Transverse colon (tissue), 4 donors: ENCODE results near the gene PIH1D2. TPM values are rescaled to one million over a fixed set of nuclear protein-coding genes. Genes with fewer than 3 reads are reported as not detected.
"Not testable (repeated sequence)": the region's sequence is repeated elsewhere in the genome, so short reads cannot be mapped to it uniquely, and the experiment has no call there.

ENCODE experiments used
- DNase-seq: peaks from one replicate; pipeline ENCODE4 v3.0.0-alpha.2; 2019
- H3K27ac ChIP-seq, 4 donors: fragments of 200-600 bp; sonication (generic); 2 replicates each; pipeline ENCODE4 v1.5.1; 2016 to 2018; ENCODE audit warnings: inconsistent platforms in 4 of 4
- H3K27me3 ChIP-seq: fragments of 200-600 bp; sonication (generic); 2 replicates; pipeline ENCODE4 v1.5.1; 2017; ENCODE audit warnings: inconsistent platforms
- H3K36me3 ChIP-seq, 4 donors: fragments of 200-600 bp; sonication (generic); 2 replicates each; pipeline ENCODE4 v1.5.1; 2017 to 2019; ENCODE audit warnings: inconsistent platforms in 4 of 4
- H3K4me1 ChIP-seq, 4 donors: fragments of 200-600 bp; sonication (generic); 2 replicates each; pipeline ENCODE4 v1.5.1; 2017 to 2020; ENCODE audit warnings: inconsistent platforms in 4 of 4
- H3K4me3 ChIP-seq, 4 donors: fragments of 200-600 bp; sonication (generic); 1 replicate in 1 of 4; 2 replicates in 3 of 4; pipeline versions ENCODE4 v1.5.1 to v1.6.1; 2017 to 2019; ENCODE audit warnings: inconsistent platforms in 4 of 4
- H3K9me3 ChIP-seq, 2 donors: fragments of 200-600 bp; sonication (generic); 2 replicates each; pipeline ENCODE4 v1.5.1; 2017 to 2019; ENCODE audit warnings: inconsistent platforms in 2 of 2
- EP300 ChIP-seq: sonication (generic); formaldehyde crosslinking; IDR thresholded peaks from one replicate; pipeline ENCODE4 v1.6.1; 2017; ENCODE audit warnings: antibody characterized with exemption, low read depth
- POLR2A ChIP-seq: fragments of 450-650 bp; IDR thresholded peaks from one replicate; pipeline ENCODE4 v1.6.1; 2016; ENCODE audit warnings: antibody characterized with exemption, mild to moderate bottlenecking, moderate library complexity
- POLR2AphosphoS5 ChIP-seq, 3 donors: sonication (generic); formaldehyde crosslinking; IDR thresholded peaks; one replicate each; pipeline ENCODE4 v1.6.1; 2016; ENCODE audit warnings: antibody characterized with exemption in 3 of 3
- WGBS, 2 donors: methylation state at CpG; one replicate each; pipeline ENCODE4 v1.1.5; 2018; ENCODE audit warnings: low coverage in 1 of 2; 5-methylcytosine and 5-hydroxymethylcytosine counted together
- in situ Hi-C, 4 donors: fragments of 200-750 bp; cut with MboI; loops; one replicate each; pipeline versions ENCODE4 v1.15.0 to v1.15.1; 2017; ENCODE audit warnings: low sequenced_read_pairs in 3 of 4, low pct_ligation_motif_present in 1 of 4, low pct_unique_long_range_greater_than_20kb in 1 of 4
- intact Hi-C: fragments of 100-400 bp; cut with DNase I; formaldehyde crosslinking; loops from one replicate; pipeline ENCODE4 v1.15.1; 2023; ENCODE audit warnings: low total_unique reads
- total RNA-seq, 4 donors: library from RNA; depleted of rRNA; stranded (reverse); fragments of >200 nt; gene quantifications; one replicate each; pipeline ENCODE4 v1.1.0, GENCODE V29; 2016
- TF ChIP-seq, protein P1 (sequence below), 5 experiments: fragments of 200-600 bp in 3 of 5; fragments of 450-650 bp in 2 of 5; sonication (generic) in 3 of 5; IDR thresholded peaks; 1 replicate in 2 of 5; 2 replicates in 3 of 5; pipeline ENCODE4 v1.5.1; 2016 to 2017; ENCODE audit warnings: antibody characterized with exemption in 5 of 5, inconsistent platforms in 3 of 5, mild to moderate bottlenecking in 2 of 5, moderate library complexity in 1 of 5

PIH1D2 gene
- total RNA-seq, 4 donors from 2014 or later = 0.68 to 372 (median 1.6) TPM; not detected in 1

GRCh38 chr11:112029460-112029859 is 44.4 kb downstream of the PIH1D2 start:
- Histone ChIP-seq H3K9me3 (no peaks in the 10 kb centered on the region), H3K27ac (no peak overlapping the region), H3K27me3 (no peaks in the 10 kb centered on the region), H3K4me1 (peaks cover 0 to 4% (median 3%) of the 10 kb centered on the region in 4 donors), H3K4me3 (no peak overlapping the region), H3K36me3 (peaks cover 0 to 55% (median 24%) of the 10 kb centered on the region in 4 donors)
- 50 to 83% methylated on average over 1 to 2 of the region's 2 CpGs for WGBS, 2 donors
- DNase-seq = no peak
- in situ Hi-C loops = no loop called here
- intact Hi-C loops = no loop called here
- TF ChIP-seq, protein P1, sequence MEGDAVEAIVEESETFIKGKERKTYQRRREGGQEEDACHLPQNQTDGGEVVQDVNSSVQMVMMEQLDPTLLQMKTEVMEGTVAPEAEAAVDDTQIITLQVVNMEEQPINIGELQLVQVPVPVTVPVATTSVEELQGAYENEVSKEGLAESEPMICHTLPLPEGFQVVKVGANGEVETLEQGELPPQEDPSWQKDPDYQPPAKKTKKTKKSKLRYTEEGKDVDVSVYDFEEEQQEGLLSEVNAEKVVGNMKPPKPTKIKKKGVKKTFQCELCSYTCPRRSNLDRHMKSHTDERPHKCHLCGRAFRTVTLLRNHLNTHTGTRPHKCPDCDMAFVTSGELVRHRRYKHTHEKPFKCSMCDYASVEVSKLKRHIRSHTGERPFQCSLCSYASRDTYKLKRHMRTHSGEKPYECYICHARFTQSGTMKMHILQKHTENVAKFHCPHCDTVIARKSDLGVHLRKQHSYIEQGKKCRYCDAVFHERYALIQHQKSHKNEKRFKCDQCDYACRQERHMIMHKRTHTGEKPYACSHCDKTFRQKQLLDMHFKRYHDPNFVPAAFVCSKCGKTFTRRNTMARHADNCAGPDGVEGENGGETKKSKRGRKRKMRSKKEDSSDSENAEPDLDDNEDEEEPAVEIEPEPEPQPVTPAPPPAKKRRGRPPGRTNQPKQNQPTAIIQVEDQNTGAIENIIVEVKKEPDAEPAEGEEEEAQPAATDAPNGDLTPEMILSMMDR (IDR thresholded peaks at IDR 0.05) = no peak
- no peak for TF ChIP-seq EP300
- TF ChIP-seq POLR2AphosphoS5 (IDR thresholded peaks at IDR 0.05) = no peak
- no peak for TF ChIP-seq POLR2A

GRCh38 chr11:112026784-112027410 is 46.9 kb downstream of the PIH1D2 start:
- H3K27me3 ChIP-seq, DNase-seq, H3K9me3 ChIP-seq, in situ Hi-C loops, intact Hi-C loops, H3K27ac ChIP-seq, H3K4me3 ChIP-seq: not testable (repeated sequence)
- 92% methylated on average over 41 of the region's 49 CpGs; no CpG with 5 or more reads in 1 of the 2 donors for WGBS, 2 donors
- Histone ChIP-seq H3K36me3 (peaks cover 0 to 31% (median 13%) of the 10 kb centered on the region in 4 donors), H3K4me1 (peaks cover 6 to 24% (median 10%) of the 10 kb centered on the region in 4 donors)

- Histone ChIP-seq H3K9me3 (no peaks in the 10 kb centered on the region), H3K36me3 (peaks cover 0 to 29% (median 11%) of the 10 kb centered on the region in 4 donors), H3K4me1 (peaks cover 6 to 24% (median 10%) of the 10 kb centered on the region in 4 donors), H3K27ac (peak overlapping the region; percentile 92 to 97 (median 94)), H3K27me3 (no peaks in the 10 kb centered on the region), H3K4me3 (peak overlapping the region; percentile 69 to 96 (median 78))
- TF ChIP-seq POLR2A (no peak), POLR2AphosphoS5 (IDR thresholded peaks at IDR 0.05) (no peak), EP300 (no peak)
- TF ChIP-seq, protein P1 (IDR thresholded peaks at IDR 0.05) = no peak
- in situ Hi-C loops = no loop called here
- intact Hi-C loops = no loop called here
- 3% methylated on average over 8 of the region's 8 CpGs; no CpG with 5 or more reads in 1 of the 2 donors for WGBS, 2 donors
- no peak for DNase-seq
These were observed 48.1 kb downstream of the PIH1D2 start for GRCh38 chr11:112025707-112026106.

DNA sequence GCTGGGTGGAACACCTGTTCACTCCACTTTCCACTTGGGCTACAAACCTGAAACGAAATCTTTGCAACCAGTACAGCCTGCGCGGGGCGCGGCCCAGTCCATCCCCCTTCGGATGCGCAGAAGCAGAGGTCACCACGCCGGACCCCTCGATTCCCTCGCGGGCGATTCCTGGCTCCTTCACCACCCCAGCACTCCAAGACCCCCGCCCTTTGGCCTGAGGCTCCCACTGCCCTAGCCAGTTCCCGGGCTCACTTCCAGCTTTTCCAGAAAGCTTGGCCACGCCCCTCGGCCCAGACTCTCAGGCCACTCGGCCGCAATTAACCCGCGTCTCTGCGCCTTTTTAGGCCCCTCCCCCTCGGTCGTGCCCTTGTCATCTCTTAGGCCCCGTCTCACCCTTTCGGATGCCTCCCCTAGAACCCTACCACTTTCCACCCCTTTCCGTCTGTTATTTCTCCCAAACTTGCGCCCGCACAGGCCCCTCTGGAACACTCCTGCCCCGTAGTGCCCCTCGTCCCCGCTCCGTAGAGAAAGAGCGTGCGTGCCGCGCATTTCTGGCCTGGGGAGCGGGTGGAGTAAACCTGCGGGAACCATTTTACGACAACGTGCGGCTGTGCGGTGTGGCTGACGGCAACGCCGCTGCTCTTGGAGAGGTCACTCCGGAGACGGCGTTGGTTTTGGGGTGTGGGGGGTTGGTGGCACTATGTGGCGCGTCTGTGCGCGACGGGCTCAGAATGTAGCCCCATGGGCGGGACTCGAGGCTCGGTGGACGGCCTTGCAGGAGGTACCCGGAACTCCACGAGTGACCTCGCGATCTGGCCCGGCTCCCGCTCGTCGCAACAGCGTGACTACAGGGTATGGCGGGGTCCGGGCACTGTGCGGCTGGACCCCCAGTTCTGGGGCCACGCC is 48.8 kb downstream of the PIH1D2 start, which contains the start of gene DLAT:
TSS of gene DLAT (plus strand) at position 636 of the 906 bp plus-strand sequence. CDS start at position 701, 65 bp downstream.
- H3K9me3 ChIP-seq = no peaks in the 10 kb centered on the region
- WGBS, 2 donors = 0 to 1% methylated on average over 15 to 68 of the region's 71 CpGs
- peaks cover 6 to 24% (median 10%) of the 10 kb centered on the region in 4 donors for H3K4me1 ChIP-seq
- H3K36me3 ChIP-seq = peaks cover 0 to 22% (median 8%) of the 10 kb centered on the region in 4 donors
- peak within 1 kb of the TSS; percentile 69 to 96 (median 78) for H3K4me3 ChIP-seq
- DNase-seq = peak; percentile 93
- no peaks in the 10 kb centered on the region for H3K27me3 ChIP-seq
- TF ChIP-seq POLR2AphosphoS5 (IDR thresholded peaks at IDR 0.05) = peak; percentile 50 to 83 (median 77)
- peak; percentile 83 for TF ChIP-seq POLR2A
- TF ChIP-seq EP300 = no peak
- TF ChIP-seq, protein P1 (IDR thresholded peaks at IDR 0.05) = peak in 1 of 5 experiments; percentile 2
- in situ Hi-C loops = no loop called here
- H3K27ac ChIP-seq = peak within 1 kb of the TSS; percentile 92 to 97 (median 94)
- intact Hi-C loops = no loop called here
